Upper lobe of left lung (tissue), 6 donors: ENCODE results near the gene TNFRSF9. TPM values are rescaled to one million over a fixed set of nuclear protein-coding genes. Genes with fewer than 3 reads are reported as not detected.

Experiments
- ATAC-seq, 2 donors: fragments of 200-7000 bp; cut with Tn5 transposase; one replicate each; pipeline ENCODE4 v1.9.1; 2022; ENCODE audit warnings: mild to moderate bottlenecking in 2 of 2, moderate library complexity in 2 of 2; ENCODE audit not compliant: low FRiP score in 2 of 2
- DNase-seq, 2 donors: peaks; one replicate each; pipeline ENCODE4 v3.0.0-alpha.2; 2019 to 2020
- H3K27ac ChIP-seq, 4 donors: fragments of 200-600 bp; sonication (generic); one replicate each; pipeline ENCODE4 v1.5.1; 2016 to 2019
- H3K27me3 ChIP-seq, 4 donors: fragments of 200-600 bp; sonication (generic); one replicate each; pipeline ENCODE4 v1.5.1; 2017 to 2019
- H3K36me3 ChIP-seq, 4 donors: fragments of 200-600 bp; sonication (generic); one replicate each; pipeline ENCODE4 v1.5.1; 2016 to 2019
- H3K4me1 ChIP-seq, 4 donors: fragments of 200-600 bp; sonication (generic); one replicate each; pipeline ENCODE4 v1.5.1; 2018 to 2019
- H3K4me3 ChIP-seq, 4 donors: fragments of 200-600 bp; sonication (generic); one replicate each; pipeline ENCODE4 v1.5.1; 2017 to 2019; ENCODE audit warnings: mild to moderate bottlenecking in 2 of 4, moderate library complexity in 1 of 4
- H3K9me3 ChIP-seq, 4 donors: fragments of 200-600 bp; sonication (generic); one replicate each; pipeline ENCODE4 v1.5.1; 2018 to 2019
- EP300 ChIP-seq, 4 donors: sonication (generic); formaldehyde crosslinking; IDR thresholded peaks; one replicate each; pipeline ENCODE4 v1.5.1; 2017; ENCODE audit warnings: antibody characterized with exemption in 4 of 4, control low read depth in 2 of 4
- POLR2A ChIP-seq, 4 donors: fragments of 450-650 bp; IDR thresholded peaks; one replicate each; pipeline ENCODE4 v1.5.1; 2016 to 2017; ENCODE audit warnings: antibody characterized with exemption in 4 of 4, mild to moderate bottlenecking in 2 of 4
- POLR2AphosphoS5 ChIP-seq, 2 donors: sonication (generic); formaldehyde crosslinking; IDR thresholded peaks; one replicate each; pipeline ENCODE4 v1.5.1; 2017; ENCODE audit warnings: antibody characterized with exemption in 2 of 2
- WGBS, 2 donors: methylation state at CpG; one replicate each; pipeline ENCODE4 v1.1.5; 2017 to 2018; 5-methylcytosine and 5-hydroxymethylcytosine counted together
- total RNA-seq, 6 donors: library from RNA; depleted of rRNA in 4 of 6; stranded (reverse); fragments of >200 nt in 4 of 6; gene quantifications; one replicate each; pipeline versions ENCODE4 v1.1.0 to v1.2.1, GENCODE V29; 2016 to 2021
- TF ChIP-seq, protein P1 (sequence below), 6 experiments: fragments of 450-650 bp in 4 of 6; fragments of 200-600 bp in 2 of 6; sonication (generic) in 2 of 6; IDR thresholded peaks; one replicate each; pipeline ENCODE4 v1.5.1; 2016 to 2019; ENCODE audit warnings: antibody characterized with exemption in 6 of 6
- donor health status: DM: no; HTN: no; CAD: no; lungs with moderate emphysema.
- donor health status: DM: no; HTN: yes; CAD: no; lungs with severe emphysema.

Gene TNFRSF9
- total RNA-seq, 6 donors from 2014 or later, result 0.11 to 1.5 (median 0.61) TPM; not detected in 1

DNA sequence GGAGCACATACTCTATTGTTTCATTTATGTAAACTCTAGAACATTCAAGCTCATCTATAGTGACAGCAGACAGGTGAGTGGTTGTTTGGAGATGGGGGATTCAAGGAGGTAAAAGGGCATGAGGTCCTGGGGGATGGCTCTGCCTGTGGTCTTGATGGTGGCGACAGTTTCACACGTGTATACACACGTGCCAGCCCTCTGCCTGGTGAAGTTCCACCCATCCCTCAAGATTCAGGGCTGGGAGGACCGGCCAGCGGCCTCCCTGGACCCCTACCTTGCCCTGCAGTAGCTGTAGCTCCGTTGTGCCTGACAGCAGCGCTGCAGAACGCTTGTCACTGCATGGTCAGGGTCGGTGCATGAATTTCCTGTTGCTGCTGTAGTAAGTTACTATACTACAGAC is 48.8 kb downstream of the TNFRSF9 start:
- WGBS, 2 donors, result 48 to 59% methylated on average over 4 to 9 of the region's 9 CpGs
- TF ChIP-seq POLR2AphosphoS5 (IDR thresholded peaks at IDR 0.05), result no peak
- TF ChIP-seq POLR2A (IDR thresholded peaks at IDR 0.05), result no peak
- TF ChIP-seq, protein P1, sequence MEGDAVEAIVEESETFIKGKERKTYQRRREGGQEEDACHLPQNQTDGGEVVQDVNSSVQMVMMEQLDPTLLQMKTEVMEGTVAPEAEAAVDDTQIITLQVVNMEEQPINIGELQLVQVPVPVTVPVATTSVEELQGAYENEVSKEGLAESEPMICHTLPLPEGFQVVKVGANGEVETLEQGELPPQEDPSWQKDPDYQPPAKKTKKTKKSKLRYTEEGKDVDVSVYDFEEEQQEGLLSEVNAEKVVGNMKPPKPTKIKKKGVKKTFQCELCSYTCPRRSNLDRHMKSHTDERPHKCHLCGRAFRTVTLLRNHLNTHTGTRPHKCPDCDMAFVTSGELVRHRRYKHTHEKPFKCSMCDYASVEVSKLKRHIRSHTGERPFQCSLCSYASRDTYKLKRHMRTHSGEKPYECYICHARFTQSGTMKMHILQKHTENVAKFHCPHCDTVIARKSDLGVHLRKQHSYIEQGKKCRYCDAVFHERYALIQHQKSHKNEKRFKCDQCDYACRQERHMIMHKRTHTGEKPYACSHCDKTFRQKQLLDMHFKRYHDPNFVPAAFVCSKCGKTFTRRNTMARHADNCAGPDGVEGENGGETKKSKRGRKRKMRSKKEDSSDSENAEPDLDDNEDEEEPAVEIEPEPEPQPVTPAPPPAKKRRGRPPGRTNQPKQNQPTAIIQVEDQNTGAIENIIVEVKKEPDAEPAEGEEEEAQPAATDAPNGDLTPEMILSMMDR (IDR thresholded peaks at IDR 0.05), result no peak
- TF ChIP-seq EP300 (IDR thresholded peaks at IDR 0.05), result no peak
- peak in 1 of 2 donors; percentile 39 for DNase-seq

DNA sequence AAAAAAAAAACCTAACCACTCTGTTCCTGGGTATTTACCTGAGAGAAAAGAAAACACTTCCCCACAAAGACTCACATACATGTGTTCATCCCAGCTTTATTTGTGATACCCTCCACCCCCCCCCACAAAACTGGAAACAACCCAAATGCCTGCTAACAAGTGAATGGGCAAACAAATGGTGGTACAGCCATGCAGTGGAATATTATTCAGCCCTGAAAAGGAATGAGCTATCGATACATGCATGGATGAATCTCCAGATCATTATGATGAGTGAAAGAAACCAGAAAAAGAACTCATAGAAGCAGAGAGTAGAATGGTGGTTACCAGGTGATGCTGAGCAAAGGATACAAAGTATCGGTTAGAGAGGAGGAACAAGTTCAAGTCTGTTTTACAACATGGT is 49.8 kb downstream of the TNFRSF9 start:
- no peak overlapping the region for H3K4me3 ChIP-seq
- 95 to 100% methylated on average over 2 of the region's 2 CpGs for whole genome bisulfite sequencing, 2 donors
- TF ChIP-seq, protein P1 (IDR thresholded peaks at IDR 0.05), result no peak
- ATAC-seq, result no peak
- H3K27me3 ChIP-seq, result no peaks in the 10 kb centered on the region
- H3K27ac ChIP-seq, result no peak overlapping the region
- H3K36me3 ChIP-seq, result no peaks in the 10 kb centered on the region
- no peak for DNase-seq
- H3K4me1 ChIP-seq, result no peaks in the 10 kb centered on the region
- H3K9me3 ChIP-seq, result no peaks in the 10 kb centered on the region

More for the DNA sequence above, 48.8 kb downstream of the TNFRSF9 start:
- no peaks in the 10 kb centered on the region for H3K36me3 ChIP-seq
- no peak overlapping the region for H3K27ac ChIP-seq
- no peaks in the 10 kb centered on the region for H3K9me3 ChIP-seq
- ATAC-seq, result no peak
- no peaks in the 10 kb centered on the region for H3K4me1 ChIP-seq
- H3K4me3 ChIP-seq, result no peak overlapping the region
- H3K27me3 ChIP-seq, result no peaks in the 10 kb centered on the region

DNA sequence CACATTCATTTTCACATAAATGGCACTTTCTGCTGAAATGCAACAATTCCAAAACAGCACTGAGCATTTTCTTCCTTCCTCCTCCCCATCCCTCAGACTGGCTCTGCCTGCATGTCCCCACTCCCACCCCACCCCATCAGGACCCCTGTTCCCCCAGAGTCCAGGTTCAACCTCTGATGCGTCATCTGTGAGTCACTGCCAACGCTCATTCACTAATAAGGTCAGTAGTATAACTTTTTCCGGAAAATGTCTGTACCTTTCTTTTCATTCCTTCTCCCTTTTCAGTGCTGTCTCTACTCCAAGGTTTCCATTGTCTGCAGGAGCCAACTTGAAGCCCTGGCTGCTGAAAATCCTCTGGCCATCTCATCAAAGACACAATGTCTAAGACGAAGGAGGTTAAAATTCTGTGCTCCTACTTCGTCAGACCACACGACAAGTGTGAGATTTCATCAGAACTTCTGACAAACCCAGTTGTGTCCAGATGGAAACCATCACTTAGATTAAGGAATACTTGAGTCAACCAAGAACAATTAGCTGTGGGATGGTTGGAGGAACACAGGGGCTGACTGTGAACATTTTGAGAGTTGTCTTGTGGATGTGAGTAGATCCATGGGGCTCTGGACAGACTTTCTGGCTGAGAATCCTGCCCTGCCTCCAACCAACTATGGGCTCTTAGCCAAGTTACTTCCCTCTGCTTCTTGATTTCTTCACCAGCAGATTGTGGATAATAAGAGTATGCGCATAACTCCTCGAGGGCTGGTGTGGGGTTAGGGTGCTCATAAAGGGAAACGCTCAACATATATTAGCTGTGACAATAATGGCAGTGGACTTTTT is 52.2 kb downstream of the TNFRSF9 start:
- no peaks in the 10 kb centered on the region for H3K9me3 ChIP-seq
- ATAC-seq (no peak), DNase-seq (no peak)
- no peaks in the 10 kb centered on the region for H3K36me3 ChIP-seq
- TF ChIP-seq EP300 (IDR thresholded peaks at IDR 0.05) (no peak), POLR2A (IDR thresholded peaks at IDR 0.05) (no peak)
- WGBS, 2 donors, result 78 to 87% methylated on average over 9 of the region's 9 CpGs
- no peaks in the 10 kb centered on the region for H3K27me3 ChIP-seq
- no peaks in the 10 kb centered on the region for H3K4me1 ChIP-seq
- no peak overlapping the region for H3K27ac ChIP-seq
- no peak overlapping the region for H3K4me3 ChIP-seq

DNA sequence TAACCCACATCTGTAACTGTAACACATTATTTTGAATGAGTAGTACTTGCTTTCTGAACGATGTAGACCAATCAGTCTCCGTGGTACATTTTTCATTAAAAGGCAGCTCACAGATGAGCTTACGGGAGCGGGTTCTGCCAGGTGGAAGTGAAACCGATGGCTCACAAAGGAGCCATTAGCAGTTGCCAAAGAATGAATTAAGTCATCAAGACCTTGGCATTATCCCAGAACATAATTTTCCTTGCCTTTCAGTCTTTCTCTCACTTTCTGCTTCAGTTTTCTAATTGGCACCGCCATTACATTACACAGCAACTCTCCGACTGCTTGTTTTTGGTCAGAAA is 54.3 kb downstream of the TNFRSF9 start:
- H3K27ac ChIP-seq, result no peak overlapping the region
- ATAC-seq (no peak), DNase-seq (no peak)
- TF ChIP-seq POLR2A (IDR thresholded peaks at IDR 0.05) (no peak), EP300 (IDR thresholded peaks at IDR 0.05) (no peak), POLR2AphosphoS5 (IDR thresholded peaks at IDR 0.05) (no peak)
- TF ChIP-seq, protein P1 (IDR thresholded peaks at IDR 0.05), result no peak
- WGBS, 2 donors, result 60 to 62% methylated on average over 7 of the region's 7 CpGs
- H3K4me3 ChIP-seq, result peak overlapping the region in 2 of 4 donors; percentile 19 to 21
- H3K27me3 ChIP-seq, result no peaks in the 10 kb centered on the region
- no peaks in the 10 kb centered on the region for H3K9me3 ChIP-seq
- no peaks in the 10 kb centered on the region for H3K4me1 ChIP-seq
- no peaks in the 10 kb centered on the region for H3K36me3 ChIP-seq

DNA sequence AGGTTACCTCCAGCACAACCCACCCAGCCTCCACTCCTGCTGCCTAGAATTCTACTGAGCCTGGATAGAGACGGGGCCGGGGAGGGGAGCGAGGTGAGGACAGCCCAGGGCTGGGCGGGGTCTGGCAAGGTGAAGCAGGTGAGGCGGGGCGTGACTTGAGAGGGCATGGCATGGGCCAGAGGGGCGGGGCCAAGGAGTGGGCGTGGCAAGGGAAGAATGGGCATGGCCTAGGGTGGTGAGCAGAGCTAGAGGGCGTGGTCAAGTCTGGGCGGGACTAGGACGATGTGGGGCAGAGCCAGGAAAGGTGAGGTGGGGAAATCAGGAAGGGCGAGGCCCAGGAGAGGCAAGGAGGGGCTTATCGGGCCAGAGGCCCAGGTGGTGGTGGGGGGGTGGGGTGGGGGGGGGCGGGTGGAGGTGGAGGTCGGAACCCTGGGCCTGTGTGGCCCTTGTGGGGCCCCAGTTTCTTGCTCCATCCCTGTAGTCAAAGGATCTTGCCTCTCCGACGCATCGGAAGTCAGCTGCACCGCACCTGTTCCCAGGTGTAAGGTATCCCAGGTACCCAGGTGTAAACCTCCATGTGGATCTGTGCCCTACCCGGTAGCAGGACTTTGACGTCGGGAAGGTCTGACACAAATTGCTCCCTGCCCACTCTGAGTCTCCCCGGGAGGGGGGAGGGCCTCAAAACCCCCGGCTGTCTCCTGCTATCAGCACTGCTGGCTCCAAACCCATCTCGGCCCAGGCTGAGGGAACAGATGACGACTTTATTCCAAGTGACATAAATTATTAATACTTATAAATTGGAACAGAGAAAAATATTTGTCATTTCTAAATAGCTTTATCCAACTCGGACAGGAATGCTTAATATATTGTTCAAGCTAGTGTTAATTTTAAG is 54.9 kb downstream of the TNFRSF9 start:
- ATAC-seq, result peak; percentile 73 to 86
- Histone ChIP-seq H3K4me3 (peak overlapping the region in 3 of 4 donors; percentile 18 to 21 (median 19)), H3K4me1 (no peaks in the 10 kb centered on the region), H3K27ac (no peak overlapping the region), H3K27me3 (no peaks in the 10 kb centered on the region), H3K9me3 (no peaks in the 10 kb centered on the region), H3K36me3 (no peaks in the 10 kb centered on the region)
- 32 to 48% methylated on average over 18 to 26 of the region's 27 CpGs for WGBS, 2 donors
- peak; percentile 92 to 94 for DNase-seq
- TF ChIP-seq EP300 (IDR thresholded peaks at IDR 0.05) (no peak), POLR2AphosphoS5 (IDR thresholded peaks at IDR 0.05) (no peak)
- TF ChIP-seq, protein P1 (IDR thresholded peaks at IDR 0.05), result no peak
